ENCODE data around the gene AFAP1.

The AFAP1 gene

DNA sequence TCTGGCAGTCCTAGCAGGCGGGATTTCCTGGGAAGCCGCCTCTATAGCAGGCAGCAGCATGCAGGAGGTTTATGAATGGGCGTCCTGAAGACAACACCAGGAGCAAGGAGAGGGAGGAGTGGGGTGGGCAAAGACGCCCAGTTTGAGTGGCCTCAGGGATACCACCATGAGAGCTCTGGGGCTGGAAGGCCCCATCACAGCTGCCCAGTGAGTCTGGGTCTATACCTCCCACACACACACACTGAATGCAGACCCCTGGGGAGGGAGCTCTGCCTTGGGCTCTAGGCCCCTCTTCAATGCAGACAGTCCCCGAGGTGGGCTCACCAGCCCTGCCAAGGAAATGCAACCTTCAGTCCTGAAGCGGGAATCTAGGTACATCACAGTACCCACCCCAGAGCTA lies 98.6 kb downstream of the AFAP1 start:
- no peak for DNase-seq (ENCODE audit: low read depth)

DNA sequence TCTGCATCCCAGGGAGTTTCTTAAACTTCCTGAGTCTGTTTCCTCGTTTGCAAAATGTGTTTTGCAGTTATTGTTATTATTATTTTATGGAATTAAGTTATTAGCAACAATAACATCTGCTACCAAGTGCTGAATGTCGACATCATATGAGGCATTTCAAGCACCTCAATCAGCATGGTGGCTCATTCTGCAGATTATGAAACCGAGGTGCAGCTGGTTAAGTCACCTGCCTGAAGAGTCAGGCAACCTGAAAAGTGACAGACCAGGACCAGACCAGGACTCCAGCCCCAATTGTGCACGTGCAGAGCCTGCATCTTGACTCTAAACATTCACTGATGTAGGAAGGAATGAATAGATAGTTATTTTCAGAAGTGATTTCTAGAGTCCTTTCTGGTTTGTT lies 99.8 kb downstream of the AFAP1 start:
- no peak for DNase-seq (ENCODE audit: low read depth)

- DNase-seq (ENCODE audit: low read depth): no peak
Measured at GRCh38 chr4:7838136-7838782, 101.4 kb downstream of the AFAP1 start.

DNA sequence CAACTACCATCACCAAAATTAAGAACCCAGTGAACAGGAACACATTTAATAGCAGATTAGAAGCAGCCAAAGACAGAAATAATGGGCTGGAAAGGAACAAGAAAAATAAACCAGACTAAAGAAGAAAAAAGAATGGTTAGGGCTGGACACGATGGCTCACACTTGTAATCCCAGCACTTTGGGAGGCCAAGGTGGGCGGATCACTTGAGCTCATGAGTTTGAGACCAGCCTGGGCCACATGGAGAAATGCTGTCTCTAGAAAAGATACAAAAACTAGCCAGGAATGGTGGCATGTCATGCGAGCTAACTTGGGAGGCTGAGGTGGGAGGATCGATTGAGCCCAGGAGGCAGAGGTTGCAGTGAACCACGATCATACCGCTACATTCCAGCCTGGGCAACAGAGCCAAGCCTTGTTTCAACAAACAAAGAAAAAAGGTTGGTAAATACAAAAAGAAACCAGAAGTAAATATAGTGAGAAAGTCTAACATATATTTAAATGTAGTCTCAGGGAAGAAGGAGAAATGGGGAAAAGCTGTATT lies 102.0 kb downstream of the AFAP1 start:
- DNase-seq (ENCODE audit: low read depth): no peak

DNA sequence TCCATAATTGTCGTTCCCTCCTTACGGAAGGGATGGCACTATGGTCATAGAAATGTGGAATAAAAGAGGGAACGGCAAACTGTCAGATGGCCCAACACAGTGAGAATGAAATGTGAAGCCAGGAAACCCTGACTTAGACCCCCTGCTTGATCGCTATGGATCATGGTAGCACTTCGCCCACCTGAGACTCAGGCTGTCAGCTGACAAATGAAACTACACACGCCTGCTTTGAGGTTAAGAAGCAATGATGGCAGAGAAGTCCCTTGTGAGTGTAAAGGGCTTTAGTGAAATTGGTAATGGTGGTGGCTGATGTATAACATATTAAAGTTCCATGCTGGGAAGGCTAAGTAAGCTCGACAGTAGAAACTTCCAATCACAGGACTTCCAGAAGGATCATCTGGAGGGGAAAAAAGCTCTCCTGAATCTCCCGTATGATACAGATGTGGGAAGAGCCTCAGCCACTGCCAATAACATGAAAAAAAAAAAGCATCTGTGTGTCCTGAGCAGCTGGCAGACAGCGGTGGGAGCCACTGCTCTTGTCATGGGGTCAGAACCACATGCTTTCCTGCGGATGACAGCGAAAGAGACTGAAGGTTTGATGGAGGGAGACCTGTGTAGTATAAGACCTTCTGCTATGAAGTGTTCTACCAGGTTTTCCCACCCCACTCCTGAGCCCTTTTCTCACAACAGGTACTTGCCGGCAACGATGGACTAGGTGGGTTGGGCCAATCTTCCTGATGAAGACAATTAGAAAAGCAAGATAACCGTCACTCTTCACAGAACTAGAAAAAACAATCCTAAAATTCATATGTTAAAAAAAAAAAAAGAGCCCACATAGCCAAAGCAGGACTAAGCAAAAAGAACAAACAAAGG lies 107.6 kb downstream of the AFAP1 start:
- no peak for DNase-seq (ENCODE audit: low read depth)

- DNase-seq (ENCODE audit: low read depth): no peak
Measured at GRCh38 chr4:7831330-7831729, 108.3 kb downstream of the AFAP1 start.

GRCh38 chr4:7830747-7831146 lies 108.9 kb downstream of the AFAP1 start:
- DNase-seq (ENCODE audit: low read depth): no peak

- DNase-seq (ENCODE audit: low read depth): no peak
Measured at GRCh38 chr4:7829652-7830580, 109.7 kb downstream of the AFAP1 start.

GRCh38 chr4:7828793-7829301 lies 110.8 kb downstream of the AFAP1 start:
- DNase-seq (ENCODE audit: low read depth): no peak

- peak; percentile 43 for DNase-seq (ENCODE audit: low read depth)
Measured at GRCh38 chr4:7828011-7828720, 111.5 kb downstream of the AFAP1 start.

- no peak for DNase-seq (ENCODE audit: low read depth)
Measured at GRCh38 chr4:7827566-7827965, 112.1 kb downstream of the AFAP1 start.

GRCh38 chr4:7826909-7827306 lies 112.8 kb downstream of the AFAP1 start:
- no peak for DNase-seq (ENCODE audit: low read depth)

DNA sequence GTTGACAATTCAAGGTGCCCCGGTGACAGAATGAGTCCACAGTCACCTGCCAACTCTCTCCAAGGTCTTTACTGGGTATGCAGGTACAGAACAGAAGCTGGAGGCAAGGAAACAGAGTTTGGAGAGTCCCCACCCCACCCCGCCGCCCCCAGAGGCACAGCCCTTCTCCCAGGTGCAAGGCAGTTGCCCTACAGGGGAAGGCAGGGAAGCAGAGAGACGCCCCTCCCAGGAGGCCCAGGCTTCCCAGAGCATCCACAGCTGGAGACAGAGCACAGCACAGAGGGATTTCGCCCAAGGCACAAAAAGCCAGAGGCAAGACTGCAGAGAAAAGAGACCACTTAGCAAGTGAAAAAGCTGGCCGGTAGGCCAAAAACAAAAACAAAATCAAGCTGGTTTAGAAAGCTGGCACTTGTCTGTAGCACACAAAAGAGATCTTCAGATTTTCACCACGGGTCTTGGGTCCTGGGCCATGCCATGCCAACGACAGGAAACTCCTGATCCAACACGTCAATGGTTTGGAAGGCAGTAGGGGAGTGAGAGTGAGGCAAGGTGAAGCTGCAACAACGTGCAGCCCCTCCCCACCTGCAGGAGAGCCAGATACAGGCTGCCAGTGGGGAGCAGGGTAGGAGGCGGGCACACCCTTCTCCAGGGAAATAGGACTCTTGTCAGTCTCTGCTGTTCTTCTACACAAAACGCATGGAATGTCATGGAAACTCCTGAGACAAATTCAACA lies 113.3 kb downstream of the AFAP1 start:
- no peak for DNase-seq (ENCODE audit: low read depth)

GRCh38 chr4:7824218-7824617 lies 115.4 kb downstream of the AFAP1 start:
- DNase-seq (ENCODE audit: low read depth): no peak

GRCh38 chr4:7823416-7823824 lies 116.2 kb downstream of the AFAP1 start:
- no peak for DNase-seq (ENCODE audit: low read depth)

DNA sequence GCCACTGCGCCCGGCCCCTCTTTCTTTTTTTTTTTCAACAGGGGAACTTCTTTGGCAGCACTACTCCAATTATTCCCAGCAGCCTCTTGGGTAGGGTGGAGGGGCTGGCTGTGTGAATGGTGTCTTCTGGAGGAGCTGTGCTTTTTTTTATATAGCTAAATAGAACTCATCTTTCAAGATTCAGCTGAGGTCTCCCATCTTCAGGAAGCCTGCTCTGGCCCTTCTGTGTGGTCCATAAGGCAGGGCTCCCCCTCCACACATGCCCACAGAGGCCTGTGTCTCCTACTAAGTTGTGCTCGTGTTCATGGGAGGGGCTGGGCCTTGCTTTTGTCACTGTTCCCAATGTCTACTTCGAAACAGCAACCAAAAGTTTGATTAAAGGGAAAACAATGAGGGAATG lies 116.8 kb downstream of the AFAP1 start:
- no peak for DNase-seq (ENCODE audit: low read depth)

DNA sequence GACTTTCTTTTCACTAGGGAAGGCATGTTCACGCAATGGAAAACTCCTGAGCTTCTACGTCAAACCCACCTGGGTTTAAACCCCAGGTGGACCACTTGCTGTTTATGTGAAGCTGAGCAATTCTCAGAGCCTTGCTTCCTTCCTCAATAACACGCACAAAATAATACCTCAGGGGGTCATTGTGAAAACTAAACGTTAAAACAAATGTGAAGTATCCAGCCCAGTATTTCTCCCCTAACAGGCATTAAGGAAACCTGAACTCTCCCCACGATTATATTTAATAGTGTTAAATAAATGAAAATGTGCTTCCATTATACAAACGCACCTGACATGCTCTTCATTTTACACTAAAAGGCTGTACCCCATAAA lies 117.5 kb downstream of the AFAP1 start:
- no peak for DNase-seq (ENCODE audit: low read depth)

DNA sequence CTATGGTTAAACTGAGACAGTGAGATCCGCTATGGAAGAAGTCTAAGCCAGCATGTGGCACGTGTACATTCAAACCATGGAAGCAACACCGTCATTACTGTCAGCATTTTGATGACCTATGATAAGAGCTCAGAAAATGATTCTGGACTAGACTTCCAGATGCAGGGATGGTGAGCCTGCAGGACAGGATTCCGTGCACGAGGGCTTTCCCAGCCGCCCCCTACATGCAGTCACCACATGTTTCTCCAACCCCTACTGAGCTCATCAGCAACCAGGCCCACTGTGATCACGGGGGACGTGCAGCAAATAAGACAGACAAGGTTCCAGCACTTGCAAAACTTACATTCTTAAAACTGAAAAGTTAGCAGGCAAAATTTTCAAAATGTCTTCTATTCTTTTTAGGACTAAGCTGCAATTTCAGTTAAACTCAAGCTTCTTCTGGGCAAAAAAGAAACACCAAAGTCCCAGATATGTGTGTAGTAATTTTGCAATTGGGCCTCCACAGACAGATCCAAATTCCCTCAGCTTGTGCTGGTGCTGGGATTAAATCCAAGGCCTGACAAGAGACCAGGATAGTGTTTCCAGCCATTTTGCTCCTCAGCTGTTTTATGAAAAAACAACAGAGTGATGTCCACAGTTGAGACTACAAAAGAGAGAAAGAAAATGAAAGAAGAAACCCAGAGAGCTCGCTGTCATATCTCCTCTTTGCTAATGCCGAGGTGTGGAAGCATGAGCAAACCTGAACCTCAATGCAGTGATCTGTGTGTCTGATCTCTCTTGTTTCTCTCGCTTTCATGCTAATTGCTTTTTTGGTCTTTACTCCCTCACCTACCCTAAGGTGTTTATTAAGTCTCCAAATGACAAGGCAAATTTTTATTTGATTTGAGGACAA lies 118.2 kb downstream of the AFAP1 start:
- no peak for DNase-seq (ENCODE audit: low read depth)

GRCh38 chr4:7820031-7820818 lies 119.4 kb downstream of the AFAP1 start:
- no peak for DNase-seq (ENCODE audit: low read depth)

Measured in stimulated activated CD8-positive, alpha-beta memory T cell treated with anti-CD3 and anti-CD28 coated beads, Interleukin-12 subunit alpha, Interleukin-12 subunit beta, amount 100 ng/mL, for 4 hours (primary cell).